Kidney epithelial cell (primary cell): ENCODE results near the gene TIMM44. TPM values are rescaled to one million over a fixed set of nuclear protein-coding genes. Genes with fewer than 3 reads are reported as not detected.

Experiments used
- DNase-seq: peaks from one replicate; pipeline ENCODE4 v3.0.0-alpha.2; 2010; ENCODE audit warnings: low read depth
- H3K27me3 ChIP-seq: 2 replicates; pipeline ENCODE4 v1.6.0; 2011; ENCODE audit warnings: low read length; ENCODE audit not compliant: control insufficient read depth, insufficient read depth
- H3K36me3 ChIP-seq: 2 replicates; pipeline ENCODE4 v1.5.1; 2011; ENCODE audit warnings: low read length; ENCODE audit not compliant: control insufficient read depth, insufficient read depth
- H3K4me3 ChIP-seq: 2 replicates; pipeline ENCODE4 v1.5.1; 2011; ENCODE audit warnings: low read depth, mild to moderate bottlenecking, control low read depth, low read length
- total RNA-seq: library from RNA; depleted of rRNA; stranded (reverse); fragments of >200 nt; gene quantifications from 2 replicates; pipeline ENCODE4 v1.2.3, GENCODE V29; 2015
- TF ChIP-seq, protein P1 (sequence below): IDR thresholded peaks from 2 replicates; pipeline ENCODE4 v1.5.1; 2011; ENCODE audit warnings: mild to moderate bottlenecking, moderate library complexity, low read length, control low read depth, inconsistent platforms; ENCODE audit not compliant: insufficient read depth, poor library complexity, severe bottlenecking

TIMM44 gene
- total RNA-seq, 1 donor from 2014 or later: 83.9 TPM

DNA sequence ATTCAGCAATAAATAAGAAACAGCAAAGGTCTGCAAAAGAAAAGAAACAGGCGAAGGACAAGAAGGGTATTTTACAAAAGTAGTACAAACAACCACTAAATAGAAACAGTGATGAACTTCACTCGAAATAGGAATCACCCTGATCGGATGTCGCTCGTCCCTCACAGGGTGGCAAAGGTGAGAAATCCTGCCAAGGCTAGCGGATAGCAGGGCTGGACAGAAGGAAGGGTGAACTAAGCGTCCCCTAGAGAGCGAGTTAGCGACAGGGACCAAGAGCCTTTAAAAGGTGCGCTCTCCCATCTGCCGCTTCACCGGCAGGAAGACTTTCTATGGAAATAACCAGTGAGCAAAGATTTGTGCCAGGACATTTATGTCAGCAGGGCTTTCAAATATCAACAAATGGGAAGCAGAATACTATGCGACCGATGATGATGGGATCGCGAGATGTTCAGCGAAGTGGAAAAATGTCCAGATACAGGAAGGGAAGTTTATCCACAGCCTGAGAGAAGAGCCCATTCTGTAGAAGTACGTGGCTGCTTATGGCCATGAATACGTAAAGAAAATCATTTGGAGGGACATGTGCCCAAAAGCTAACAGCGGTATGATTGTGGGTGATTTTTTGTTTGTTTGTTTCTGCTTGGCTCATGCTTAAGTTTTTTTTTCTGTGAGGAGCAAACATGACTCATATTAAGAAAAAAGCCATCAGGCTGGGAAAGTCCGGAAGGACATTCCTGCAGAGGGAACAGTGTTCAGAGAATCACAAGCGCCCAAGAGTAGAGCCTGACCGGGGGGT lies 43.1 kb upstream of the TIMM44 start:
- Histone ChIP-seq H3K4me3 (no peak overlapping the region), H3K36me3 (peaks cover 6% of the 10 kb centered on the region), H3K27me3 (no peaks in the 10 kb centered on the region)
- peak; percentile 49 for DNase-seq
- TF ChIP-seq, protein P1, sequence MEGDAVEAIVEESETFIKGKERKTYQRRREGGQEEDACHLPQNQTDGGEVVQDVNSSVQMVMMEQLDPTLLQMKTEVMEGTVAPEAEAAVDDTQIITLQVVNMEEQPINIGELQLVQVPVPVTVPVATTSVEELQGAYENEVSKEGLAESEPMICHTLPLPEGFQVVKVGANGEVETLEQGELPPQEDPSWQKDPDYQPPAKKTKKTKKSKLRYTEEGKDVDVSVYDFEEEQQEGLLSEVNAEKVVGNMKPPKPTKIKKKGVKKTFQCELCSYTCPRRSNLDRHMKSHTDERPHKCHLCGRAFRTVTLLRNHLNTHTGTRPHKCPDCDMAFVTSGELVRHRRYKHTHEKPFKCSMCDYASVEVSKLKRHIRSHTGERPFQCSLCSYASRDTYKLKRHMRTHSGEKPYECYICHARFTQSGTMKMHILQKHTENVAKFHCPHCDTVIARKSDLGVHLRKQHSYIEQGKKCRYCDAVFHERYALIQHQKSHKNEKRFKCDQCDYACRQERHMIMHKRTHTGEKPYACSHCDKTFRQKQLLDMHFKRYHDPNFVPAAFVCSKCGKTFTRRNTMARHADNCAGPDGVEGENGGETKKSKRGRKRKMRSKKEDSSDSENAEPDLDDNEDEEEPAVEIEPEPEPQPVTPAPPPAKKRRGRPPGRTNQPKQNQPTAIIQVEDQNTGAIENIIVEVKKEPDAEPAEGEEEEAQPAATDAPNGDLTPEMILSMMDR: no peak

DNA sequence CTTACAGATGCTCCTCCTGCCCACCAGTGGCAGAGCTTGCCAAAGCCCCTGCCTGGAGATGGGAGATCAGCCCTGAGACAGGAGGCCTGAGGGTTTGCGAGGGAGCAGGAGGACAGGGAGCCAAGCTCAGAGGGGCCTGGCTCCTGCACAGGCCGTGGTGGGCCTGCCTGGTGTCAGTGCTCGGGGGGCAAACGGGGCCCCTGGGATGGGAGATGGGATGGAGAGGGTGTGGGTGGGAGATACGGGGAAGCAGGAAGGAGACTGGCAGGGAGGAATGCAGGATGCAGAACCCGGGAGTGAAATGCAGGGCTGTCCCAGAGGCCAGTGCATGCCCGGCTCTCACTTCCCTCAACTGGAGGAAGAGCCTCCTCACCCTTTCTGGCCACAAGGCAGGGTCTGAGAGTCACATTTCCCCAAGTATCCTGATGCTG lies 42.0 kb upstream of the TIMM44 start:
- TF ChIP-seq, protein P1: no peak
- H3K36me3 ChIP-seq: peaks cover 4% of the 10 kb centered on the region
- no peak for DNase-seq
- no peaks in the 10 kb centered on the region for H3K27me3 ChIP-seq
- no peak overlapping the region for H3K4me3 ChIP-seq

GRCh38 chr19:7983995-7984837 lies 40.8 kb upstream of the TIMM44 start:
- no peak for DNase-seq

GRCh38 chr19:7983286-7983950 lies 40.0 kb upstream of the TIMM44 start:
- DNase-seq: no peak
- TF ChIP-seq, protein P1: no peak
- Histone ChIP-seq H3K4me3 (no peak overlapping the region), H3K36me3 (peaks cover 4% of the 10 kb centered on the region), H3K27me3 (no peaks in the 10 kb centered on the region)

More at GRCh38 chr19:7983995-7984837, 40.8 kb upstream of the TIMM44 start:
- no peaks in the 10 kb centered on the region for H3K27me3 ChIP-seq
- TF ChIP-seq, protein P1: no peak
- H3K4me3 ChIP-seq: no peak overlapping the region
- H3K36me3 ChIP-seq: peaks cover 6% of the 10 kb centered on the region

DNA sequence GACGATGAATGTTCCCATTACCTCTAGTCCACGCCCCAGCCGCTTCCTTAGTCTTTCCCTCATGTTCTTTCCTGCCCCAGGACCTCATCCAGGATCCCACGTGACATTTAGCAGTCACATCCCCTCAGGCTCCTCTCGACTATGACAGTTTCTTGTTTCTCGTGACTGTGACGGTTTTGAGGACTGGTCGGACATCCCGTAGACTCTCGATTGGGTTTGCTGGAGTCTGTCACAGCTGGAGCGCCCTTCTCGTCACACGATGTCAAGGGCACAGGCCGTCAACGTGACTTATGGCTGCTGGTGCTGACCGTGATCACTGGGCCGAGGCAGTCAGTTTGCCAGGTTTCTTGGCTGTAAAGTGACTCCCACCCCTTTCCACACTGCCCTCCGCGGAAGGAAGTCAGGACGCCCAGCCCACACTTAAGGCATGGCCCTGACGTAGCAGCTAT lies 39.2 kb upstream of the TIMM44 start:
- no peak overlapping the region for H3K4me3 ChIP-seq
- H3K36me3 ChIP-seq: peaks cover 4% of the 10 kb centered on the region
- TF ChIP-seq, protein P1: no peak
- no peaks in the 10 kb centered on the region for H3K27me3 ChIP-seq
- DNase-seq: no peak
